Naive thymus-derived CD4-positive, alpha-beta T cell (primary cell): Measurements from ENCODE around the gene OSBP2. TPM values are rescaled to one million over a fixed set of nuclear protein-coding genes. Genes with fewer than 3 reads are reported as not detected.

Experiments
- ATAC-seq: fragments of 150-1000 bp; cut with Tn5 transposase; 2 replicates; pipeline ENCODE4 v1.10.0; 2021; ENCODE audit warnings: mild to moderate bottlenecking, moderate library complexity
- CTCF ChIA-PET: fragments of 350-600 bp; sonication (Branson Sonifier 250); formaldehyde crosslinking; loops from one replicate; lab custom pipeline; 2021; ENCODE audit warnings: antibody characterized with exemption; lab: Charles Lee
- POLR2A ChIA-PET: fragments of 350-600 bp; sonication (Branson Sonifier 250); formaldehyde crosslinking; loops from one replicate; lab custom pipeline; 2021; ENCODE audit warnings: antibody characterized with exemption, inconsistent platforms; lab: Charles Lee
- DNase-seq, 9 donors: peaks; one replicate each; pipeline versions ENCODE4 v3.0.0 to v3.0.0-alpha.2; 2020 to 2022; ENCODE audit warnings: mixed read lengths in 1 of 9
- H3K27ac ChIP-seq: one replicate; pipeline ENCODE4 v1.7.0; 2013; ENCODE audit warnings: mild to moderate bottlenecking, low read depth, low read length, moderate library complexity
- H3K27me3 ChIP-seq, 2 donors: one replicate each; pipeline ENCODE4 v1.7.0; 2013; ENCODE audit warnings: low read length in 2 of 2, mild to moderate bottlenecking in 2 of 2, moderate library complexity in 2 of 2; ENCODE audit not compliant: control insufficient read depth in 2 of 2, insufficient read depth in 2 of 2
- H3K36me3 ChIP-seq, 3 experiments: 1 replicate in 2 of 3; 2 replicates in 1 of 3; pipeline ENCODE4 v1.7.0; 2013; ENCODE audit warnings: low read length in 3 of 3, mild to moderate bottlenecking in 3 of 3, moderate library complexity in 1 of 3; ENCODE audit not compliant: insufficient read depth in 3 of 3, control insufficient read depth in 2 of 3
- H3K4me1 ChIP-seq, 2 donors: one replicate each; pipeline ENCODE4 v1.7.0; 2013; ENCODE audit warnings: low read length in 2 of 2, mild to moderate bottlenecking in 2 of 2, moderate library complexity in 1 of 2; ENCODE audit not compliant: control insufficient read depth in 2 of 2, insufficient read depth in 2 of 2
- H3K4me3 ChIP-seq: 2 replicates; pipeline ENCODE4 v1.7.0; 2013; ENCODE audit warnings: mild to moderate bottlenecking, low read length
- H3K9me3 ChIP-seq, 3 experiments: 1 replicate in 2 of 3; 2 replicates in 1 of 3; pipeline ENCODE4 v1.7.0; 2013; ENCODE audit warnings: low read length in 3 of 3; ENCODE audit not compliant: control insufficient read depth in 2 of 3
- H3K27ac Mint-ChIP-seq, 9 donors: one replicate each; pipeline ENCODE4 v1.8.0; 2020 to 2022; ENCODE audit warnings: mixed read lengths in 9 of 9, mild to moderate bottlenecking in 8 of 9, moderate library complexity in 5 of 9, inconsistent platforms in 2 of 9
- H3K27me3 Mint-ChIP-seq, 5 donors: one replicate each; pipeline ENCODE4 v1.8.0; 2021 to 2022; ENCODE audit warnings: mixed read lengths in 5 of 5, mild to moderate bottlenecking in 1 of 5
- H3K36me3 Mint-ChIP-seq, 5 donors: one replicate each; pipeline ENCODE4 v1.8.0; 2020 to 2022; ENCODE audit warnings: mixed read lengths in 5 of 5, mild to moderate bottlenecking in 3 of 5, inconsistent platforms in 1 of 5
- H3K4me1 Mint-ChIP-seq, 7 donors: one replicate each; pipeline ENCODE4 v1.8.0; 2020 to 2022; ENCODE audit warnings: mixed read lengths in 7 of 7, mild to moderate bottlenecking in 3 of 7, inconsistent platforms in 1 of 7
- H3K4me3 Mint-ChIP-seq, 10 donors: one replicate each; pipeline ENCODE4 v1.8.0; 2020 to 2022; ENCODE audit warnings: mild to moderate bottlenecking in 10 of 10, mixed read lengths in 10 of 10, moderate library complexity in 6 of 10, inconsistent platforms in 2 of 10
- H3K9me3 Mint-ChIP-seq, 11 donors: one replicate each; pipeline ENCODE4 v1.8.0; 2020 to 2022; ENCODE audit warnings: mixed read lengths in 11 of 11, mild to moderate bottlenecking in 4 of 11, inconsistent platforms in 1 of 11, moderate library complexity in 1 of 11
- intact Hi-C, 2 donors: fragments of 100-400 bp; cut with micrococcal nuclease; formaldehyde crosslinking; loops; one replicate each; pipeline ENCODE4 v1.15.1; 2023
- polyA plus RNA-seq, 2 donors: library from polyadenylated mRNA; unstranded; fragments of 300-500 nt; fragmentation: Illumina TruSeq; gene quantifications; one replicate each; pipeline ENCODE4 v1.2.3, GENCODE V29; 2021
- total RNA-seq, 6 experiments: library from RNA in 5 of 6; stranded (reverse) in 5 of 6; gene quantifications; 1 replicate in 5 of 6; 2 replicates in 1 of 6; pipeline ENCODE4 v1.2.3 and lab custom pipeline; 2021 to 2026

The OSBP2 gene
- total and polyA plus RNA-seq, 7 experiments from 2014 or later: 0.37 to 2.7 (median 1.8) TPM

DNA sequence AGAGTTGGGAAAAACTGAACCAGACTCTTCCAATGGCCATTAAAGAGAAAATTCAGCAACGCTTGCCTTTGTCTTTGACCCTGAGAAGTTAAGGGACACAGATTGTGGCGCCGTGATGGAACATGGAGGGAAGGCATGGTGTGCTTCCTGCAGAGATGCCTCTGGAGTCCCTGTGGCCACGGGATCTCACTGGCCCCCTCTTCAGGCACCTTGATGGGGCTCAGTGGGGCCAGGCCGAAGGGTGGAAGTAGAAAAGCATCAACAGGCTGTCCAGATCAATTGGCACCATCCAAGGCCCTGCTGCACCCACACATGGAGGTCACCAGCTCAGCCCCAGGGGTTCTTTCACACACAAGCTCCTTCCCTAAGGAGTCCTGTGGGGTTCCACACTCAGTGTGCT lies 231.0 kb downstream of the OSBP2 start:
- Histone ChIP-seq H3K4me1 (peaks cover 6 to 8% of the 10 kb centered on the region in 2 donors), H3K4me3 (no peak overlapping the region), H3K9me3 (no peaks in the 10 kb centered on the region), H3K27me3 (no peaks in the 10 kb centered on the region), H3K36me3 (peaks cover 9 to 71% (median 15%) of the 10 kb centered on the region in 3 experiments), H3K27ac (no peak overlapping the region)
- Mint-ChIP-seq H3K4me1 (peaks cover 10 to 30% (median 18%) of the 10 kb centered on the region in 7 donors), H3K36me3 (peaks cover 11 to 48% (median 25%) of the 10 kb centered on the region in 5 donors), H3K9me3 (peaks cover 0 to 1% (median 0%) of the 10 kb centered on the region in 11 donors), H3K27ac (no peak overlapping the region), H3K4me3 (no peak overlapping the region), H3K27me3 (no peaks in the 10 kb centered on the region)
- CTCF ChIA-PET: no interaction called here
- POLR2A ChIA-PET: interaction anchor here (0.6 to 9.2 kb wide), 3 partner anchors 14 to 173 kb away, joined by 4 to 104 read pairs (median 5); no protein-coding TSS in a partner anchor
- intact Hi-C loops: no loop called here
- no peak for ATAC-seq
- no peak for DNase-seq

DNA sequence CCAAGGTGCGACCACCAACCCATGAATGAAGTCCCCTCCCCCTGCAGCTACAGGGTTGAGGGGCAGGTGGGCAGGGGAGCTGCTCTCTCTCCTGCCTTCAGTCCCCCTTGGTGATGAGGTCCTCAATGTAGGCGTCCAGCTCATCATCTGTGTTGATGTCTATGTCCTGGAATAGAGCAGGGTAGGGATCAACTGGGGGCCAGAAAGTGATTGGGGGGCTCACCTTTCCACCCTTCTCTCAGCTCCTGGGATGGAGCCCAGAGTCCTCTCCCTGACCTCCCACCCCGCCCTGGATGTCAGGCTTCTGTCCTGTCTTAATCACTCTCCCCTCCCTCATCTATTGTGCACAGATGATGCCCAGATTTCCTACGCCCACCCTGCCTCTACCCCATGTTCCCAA lies 232.0 kb downstream of the OSBP2 start:
- Histone ChIP-seq H3K27me3 (no peaks in the 10 kb centered on the region), H3K27ac (no peak overlapping the region), H3K4me1 (peaks cover 0 to 14% of the 10 kb centered on the region in 2 donors), H3K9me3 (no peaks in the 10 kb centered on the region), H3K36me3 (peaks cover 11 to 82% (median 21%) of the 10 kb centered on the region in 3 experiments), H3K4me3 (no peak overlapping the region)
- intact Hi-C loops: no loop called here
- Mint-ChIP-seq H3K4me1 (peaks cover 8 to 31% (median 20%) of the 10 kb centered on the region in 7 donors), H3K27ac (peak overlapping the region in 4 of 9 donors; percentile 28 to 48 (median 40)), H3K4me3 (no peak overlapping the region), H3K36me3 (peaks cover 21 to 58% (median 35%) of the 10 kb centered on the region in 5 donors), H3K9me3 (peaks cover 0 to 1% (median 0%) of the 10 kb centered on the region in 11 donors), H3K27me3 (no peaks in the 10 kb centered on the region)
- DNase-seq (no peak), ATAC-seq (no peak)
- ChIA-PET CTCF (no interaction called here), POLR2A (interaction anchor here (1.2 to 9.2 kb wide), 2 partner anchors 13 to 41 kb away, joined by 4 to 104 read pairs; no protein-coding TSS in a partner anchor)

- Histone ChIP-seq H3K9me3 (no peaks in the 10 kb centered on the region), H3K4me3 (no peak overlapping the region), H3K27me3 (no peaks in the 10 kb centered on the region), H3K4me1 (peaks cover 0 to 7% of the 10 kb centered on the region in 2 donors), H3K27ac (no peak overlapping the region), H3K36me3 (peaks cover 19 to 93% (median 32%) of the 10 kb centered on the region in 3 experiments)
- Mint-ChIP-seq H3K4me3 (no peak overlapping the region), H3K27me3 (no peaks in the 10 kb centered on the region), H3K9me3 (peaks cover 0 to 1% (median 0%) of the 10 kb centered on the region in 11 donors), H3K4me1 (peaks cover 0 to 31% (median 25%) of the 10 kb centered on the region in 7 donors), H3K36me3 (peaks cover 25 to 67% (median 40%) of the 10 kb centered on the region in 5 donors), H3K27ac (peak overlapping the region in 5 of 9 donors; percentile 12 to 60 (median 39))
- no peak for ATAC-seq
- POLR2A ChIA-PET: no interaction called here
- intact Hi-C loops: no loop called here
- DNase-seq: no peak
- CTCF ChIA-PET: no interaction called here
Measured at GRCh38 chr22:30927806-30928205, 233.1 kb downstream of the OSBP2 start.

DNA sequence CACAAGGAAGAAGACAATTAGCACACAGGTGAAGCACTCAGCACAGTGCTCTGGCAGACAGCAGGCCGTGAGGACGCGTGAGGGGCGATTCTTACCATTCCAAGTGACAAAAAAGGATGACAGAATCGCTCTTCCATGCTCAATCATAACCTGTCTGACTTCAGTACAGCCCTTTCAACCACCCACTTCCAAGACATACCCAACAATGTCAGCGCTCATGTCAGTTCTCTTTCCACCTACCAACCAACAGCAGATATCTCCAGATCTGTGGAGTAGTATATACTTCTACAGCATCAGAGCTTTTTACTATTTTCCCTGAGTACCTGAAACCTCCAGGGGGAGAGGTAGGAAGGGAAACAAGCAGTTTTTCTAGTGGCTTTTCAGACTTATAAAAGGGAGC lies 233.7 kb downstream of the OSBP2 start:
- peaks cover 19 to 97% (median 38%) of the 10 kb centered on the region in 3 experiments for H3K36me3 ChIP-seq
- DNase-seq: no peak
- H3K9me3 ChIP-seq: no peaks in the 10 kb centered on the region
- ATAC-seq: no peak
- H3K9me3 Mint-ChIP-seq: peaks cover 0 to 1% (median 0%) of the 10 kb centered on the region in 11 donors
- no peak overlapping the region for H3K27ac ChIP-seq
- peaks cover 0 to 9% of the 10 kb centered on the region in 2 donors for H3K4me1 ChIP-seq
- no peak overlapping the region for H3K4me3 Mint-ChIP-seq
- no peak overlapping the region for H3K4me3 ChIP-seq
- no peaks in the 10 kb centered on the region for H3K27me3 Mint-ChIP-seq
- ChIA-PET POLR2A (interaction anchor here (4.2 kb wide), 1 partner anchor 12 kb away, joined by 29 read pairs; no protein-coding TSS in a partner anchor), CTCF (interaction anchor here (0.6 kb wide), 1 partner anchor 633 kb away, joined by 3 read pairs; no protein-coding TSS in a partner anchor)
- H3K27me3 ChIP-seq: no peaks in the 10 kb centered on the region
- intact Hi-C loops: no loop called here
- peaks cover 0 to 33% (median 27%) of the 10 kb centered on the region in 7 donors for H3K4me1 Mint-ChIP-seq
- H3K36me3 Mint-ChIP-seq: peaks cover 25 to 71% (median 42%) of the 10 kb centered on the region in 5 donors
- peak overlapping the region in 5 of 9 donors; percentile 9 to 65 (median 31) for H3K27ac Mint-ChIP-seq

DNA sequence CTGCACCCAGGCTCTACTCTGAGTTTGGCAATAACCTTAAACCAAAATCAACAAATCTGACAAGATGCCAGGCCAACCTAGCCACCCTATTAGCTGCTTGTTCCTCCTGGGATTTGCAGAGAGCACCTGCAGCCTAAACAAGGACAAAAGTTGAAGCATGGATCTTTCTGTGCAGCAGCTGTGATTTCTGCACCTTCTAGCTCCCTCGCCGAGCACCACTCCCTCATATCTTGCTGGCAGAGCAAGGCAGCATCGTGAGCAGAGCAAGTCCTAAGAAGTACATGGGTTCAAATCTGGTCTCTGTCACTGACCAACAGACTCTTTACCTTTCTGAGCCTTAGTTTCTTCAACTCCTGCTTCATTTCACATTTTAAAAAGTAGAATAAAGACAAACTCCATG lies 235.6 kb downstream of the OSBP2 start:
- intact Hi-C loops: no loop called here
- Mint-ChIP-seq H3K36me3 (peaks cover 26 to 75% (median 45%) of the 10 kb centered on the region in 5 donors), H3K4me3 (no peak overlapping the region), H3K27me3 (no peaks in the 10 kb centered on the region), H3K27ac (peak overlapping the region in 7 of 9 donors; percentile 46 to 93 (median 86)), H3K4me1 (peaks cover 0 to 50% (median 41%) of the 10 kb centered on the region in 7 donors), H3K9me3 (peaks cover 0 to 1% (median 0%) of the 10 kb centered on the region in 11 donors)
- ATAC-seq (no peak), DNase-seq (no peak)
- peaks cover 0 to 11% of the 10 kb centered on the region in 2 donors for H3K4me1 ChIP-seq
- H3K27me3 ChIP-seq: no peaks in the 10 kb centered on the region
- peaks cover 29 to 98% (median 56%) of the 10 kb centered on the region in 3 experiments for H3K36me3 ChIP-seq
- no peak overlapping the region for H3K4me3 ChIP-seq
- H3K27ac ChIP-seq: peak overlapping the region; percentile 23
- ChIA-PET CTCF (interaction anchor here (0.7 kb wide), 1 partner anchor 507 kb away, joined by 4 read pairs; no protein-coding TSS in a partner anchor), POLR2A (interaction anchor here (1.7 to 4.2 kb wide), 2 partner anchors 8 to 10 kb away, joined by 6 to 29 read pairs; no protein-coding TSS in a partner anchor)
- no peaks in the 10 kb centered on the region for H3K9me3 ChIP-seq

GRCh38 chr22:30931541-30932300 lies 237.0 kb downstream of the OSBP2 start:
- Histone ChIP-seq H3K27me3 (no peaks in the 10 kb centered on the region), H3K27ac (peak overlapping the region; percentile 60), H3K4me3 (no peak overlapping the region), H3K4me1 (peaks cover 0 to 19% of the 10 kb centered on the region in 2 donors), H3K9me3 (no peaks in the 10 kb centered on the region), H3K36me3 (peaks cover 42 to 96% (median 66%) of the 10 kb centered on the region in 3 experiments)
- Mint-ChIP-seq H3K4me3 (peak overlapping the region in 2 of 10 donors; percentile 21), H3K27me3 (no peaks in the 10 kb centered on the region), H3K9me3 (peaks cover 0 to 1% (median 0%) of the 10 kb centered on the region in 11 donors), H3K27ac (peak overlapping the region in 8 of 9 donors; percentile 71 to 96 (median 86)), H3K36me3 (peaks cover 26 to 78% (median 58%) of the 10 kb centered on the region in 5 donors), H3K4me1 (peaks cover 0 to 65% (median 56%) of the 10 kb centered on the region in 7 donors)
- intact Hi-C loops: no loop called here
- ChIA-PET POLR2A (interaction anchor here (0.6 to 4.2 kb wide), 3 partner anchors 9 to 51 kb away, joined by 4 to 29 read pairs (median 6); no protein-coding TSS in a partner anchor), CTCF (interaction anchor here (0.7 to 1.2 kb wide), 3 partner anchors 11 to 42 kb away, joined by 3 read pairs; no protein-coding TSS in a partner anchor)
- ATAC-seq (no peak), DNase-seq (no peak)
